GM06990 (cell line): ENCODE data around the gene KSR2.

Experiments
- DNase-seq: peaks from one replicate; pipeline ENCODE4 v3.0.0-alpha.2; 2011; ENCODE audit not compliant: insufficient read length; ENCODE audit errors: extremely low read depth
- H3K27me3 ChIP-seq: replicated peaks from 2 replicates; pipeline ENCODE4 v1.6.0; 2011; ENCODE audit warnings: low read length; ENCODE audit not compliant: control insufficient read depth, insufficient read depth
- H3K36me3 ChIP-seq: 2 replicates; pipeline ENCODE4 v1.5.1; 2011; ENCODE audit warnings: low read length; ENCODE audit not compliant: control insufficient read depth, insufficient read depth
- H3K4me3 ChIP-seq: replicated peaks from 2 replicates; pipeline ENCODE4 v1.5.1; 2011; ENCODE audit warnings: low read depth, mild to moderate bottlenecking, control low read depth, low read length
- TF ChIP-seq, protein P1 (sequence below): IDR thresholded peaks from 2 replicates; pipeline ENCODE4 v1.5.1; 2011; ENCODE audit warnings: low read length, control low read depth, mild to moderate bottlenecking, inconsistent platforms; ENCODE audit not compliant: insufficient read depth, poor library complexity, severe bottlenecking

The KSR2 gene

DNA sequence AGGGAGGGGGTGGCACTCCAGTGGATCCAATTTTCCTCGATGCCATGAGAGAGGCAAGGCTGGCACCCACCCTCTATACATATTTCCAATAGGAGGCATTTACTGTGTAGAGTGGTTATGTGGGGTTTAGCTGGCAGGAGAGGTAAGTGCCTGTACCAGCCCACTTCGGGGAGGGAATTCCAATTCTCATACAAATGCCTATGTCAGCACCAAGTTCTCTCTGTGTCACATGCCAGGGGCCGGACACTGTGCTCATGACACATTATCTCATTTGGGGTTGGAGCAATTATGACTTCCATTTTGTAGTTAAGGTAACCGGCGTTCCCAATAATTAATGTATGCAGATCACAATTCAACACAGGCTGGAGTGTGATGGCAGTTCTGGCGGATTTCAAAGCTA, 284.3 kb downstream of the KSR2 start:
- TF ChIP-seq, protein P1, sequence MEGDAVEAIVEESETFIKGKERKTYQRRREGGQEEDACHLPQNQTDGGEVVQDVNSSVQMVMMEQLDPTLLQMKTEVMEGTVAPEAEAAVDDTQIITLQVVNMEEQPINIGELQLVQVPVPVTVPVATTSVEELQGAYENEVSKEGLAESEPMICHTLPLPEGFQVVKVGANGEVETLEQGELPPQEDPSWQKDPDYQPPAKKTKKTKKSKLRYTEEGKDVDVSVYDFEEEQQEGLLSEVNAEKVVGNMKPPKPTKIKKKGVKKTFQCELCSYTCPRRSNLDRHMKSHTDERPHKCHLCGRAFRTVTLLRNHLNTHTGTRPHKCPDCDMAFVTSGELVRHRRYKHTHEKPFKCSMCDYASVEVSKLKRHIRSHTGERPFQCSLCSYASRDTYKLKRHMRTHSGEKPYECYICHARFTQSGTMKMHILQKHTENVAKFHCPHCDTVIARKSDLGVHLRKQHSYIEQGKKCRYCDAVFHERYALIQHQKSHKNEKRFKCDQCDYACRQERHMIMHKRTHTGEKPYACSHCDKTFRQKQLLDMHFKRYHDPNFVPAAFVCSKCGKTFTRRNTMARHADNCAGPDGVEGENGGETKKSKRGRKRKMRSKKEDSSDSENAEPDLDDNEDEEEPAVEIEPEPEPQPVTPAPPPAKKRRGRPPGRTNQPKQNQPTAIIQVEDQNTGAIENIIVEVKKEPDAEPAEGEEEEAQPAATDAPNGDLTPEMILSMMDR, result no peak
- Histone ChIP-seq H3K27me3 (no peaks in the 10 kb centered on the region), H3K36me3 (no peaks in the 10 kb centered on the region), H3K4me3 (no peak overlapping the region)
- no peak for DNase-seq

DNA sequence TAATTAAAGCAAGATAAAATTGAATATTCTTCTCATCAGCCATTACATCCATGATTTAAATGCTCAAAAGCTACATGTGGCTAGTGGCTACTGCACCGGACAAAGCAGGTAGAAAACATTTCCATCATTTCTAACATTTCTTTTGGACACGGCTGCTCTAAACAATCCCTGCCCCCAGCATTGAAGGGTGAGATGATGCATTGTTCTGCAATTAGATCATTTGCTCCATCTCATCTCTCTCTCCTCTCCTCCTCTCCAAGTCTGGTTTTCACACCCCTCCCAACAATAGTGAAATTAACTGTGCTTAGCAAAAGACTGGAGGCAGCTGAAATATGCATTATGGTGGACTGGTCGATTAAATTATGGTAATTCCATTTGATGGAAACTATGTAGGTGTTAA, 288.5 kb downstream of the KSR2 start:
- Histone ChIP-seq H3K36me3 (no peaks in the 10 kb centered on the region), H3K27me3 (0 out of 2 replicates have a peak, but pooled peaks cover 2% of the 10 kb centered on the region), H3K4me3 (no peak overlapping the region)
- DNase-seq, result no peak
- TF ChIP-seq, protein P1, result no peak

DNA sequence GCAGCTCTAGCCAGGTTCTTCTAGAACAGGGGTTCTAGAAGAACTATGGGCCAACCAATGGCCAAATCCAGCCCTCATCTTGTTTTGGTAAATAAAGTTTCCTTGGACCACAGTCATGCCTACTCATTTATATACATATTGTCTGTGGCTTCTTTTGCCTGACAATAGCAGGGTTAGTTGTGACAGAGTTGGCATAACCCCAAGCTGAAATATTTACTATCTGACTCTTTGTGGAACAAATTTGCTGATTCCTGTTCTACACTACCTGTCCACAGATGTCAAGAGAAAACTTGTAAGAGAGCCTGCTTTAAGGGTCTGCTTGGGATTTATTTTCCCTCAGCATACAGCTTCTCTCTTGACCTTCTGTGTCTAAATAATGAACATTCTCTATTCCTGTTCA, 289.0 kb downstream of the KSR2 start:
- Histone ChIP-seq H3K36me3 (no peaks in the 10 kb centered on the region), H3K4me3 (no peak overlapping the region), H3K27me3 (0 out of 2 replicates have a peak, but pooled peaks cover 2% of the 10 kb centered on the region)
- no peak for DNase-seq
- TF ChIP-seq, protein P1, result no peak

DNA sequence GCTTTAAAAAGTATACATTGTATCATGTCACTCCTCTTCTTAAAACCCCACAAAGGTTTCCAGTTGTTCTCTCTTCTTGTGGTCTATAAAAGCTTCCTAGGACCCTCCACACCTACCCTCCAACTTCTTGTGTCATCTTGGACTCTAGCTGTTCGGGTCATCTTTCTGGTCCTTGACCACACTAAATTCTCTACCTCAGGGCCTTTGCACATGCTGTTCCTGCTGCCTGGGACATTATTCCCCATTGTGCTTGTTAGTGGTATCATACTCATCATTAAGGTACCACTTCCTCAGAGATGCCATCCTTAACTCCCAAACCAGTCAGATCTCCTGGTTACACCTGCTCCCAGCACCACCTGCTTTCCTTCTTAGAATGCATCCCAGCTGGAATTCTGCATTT, 294.0 kb downstream of the KSR2 start:
- H3K4me3 ChIP-seq, result no peak overlapping the region
- TF ChIP-seq, protein P1, result no peak
- H3K27me3 ChIP-seq, result 0 out of 2 replicates have a peak, but pooled peaks cover 2% of the 10 kb centered on the region
- DNase-seq, result no peak
- H3K36me3 ChIP-seq, result no peaks in the 10 kb centered on the region

DNA sequence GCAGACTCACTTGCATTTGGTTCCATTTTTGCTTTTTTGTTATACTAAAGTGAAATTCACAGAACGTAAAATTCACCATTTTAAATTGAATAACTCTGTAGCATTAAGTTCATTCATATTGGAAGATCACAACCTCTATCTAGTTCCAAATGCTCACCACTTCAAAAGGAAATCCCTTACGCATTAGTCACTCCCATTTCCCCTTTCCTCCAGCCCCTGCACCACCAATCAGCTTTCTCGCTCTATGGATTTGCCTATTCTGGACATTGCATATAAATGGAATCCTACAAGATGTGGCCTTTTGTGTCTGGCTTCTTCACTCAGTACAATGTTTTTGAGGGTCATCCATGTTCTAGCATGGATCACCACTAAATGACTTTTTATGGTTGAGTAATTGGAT, 294.5 kb downstream of the KSR2 start:
- Histone ChIP-seq H3K27me3 (0 out of 2 replicates have a peak, but pooled peaks cover 2% of the 10 kb centered on the region), H3K36me3 (no peaks in the 10 kb centered on the region), H3K4me3 (no peak overlapping the region)
- TF ChIP-seq, protein P1, result no peak
- no peak for DNase-seq

DNA sequence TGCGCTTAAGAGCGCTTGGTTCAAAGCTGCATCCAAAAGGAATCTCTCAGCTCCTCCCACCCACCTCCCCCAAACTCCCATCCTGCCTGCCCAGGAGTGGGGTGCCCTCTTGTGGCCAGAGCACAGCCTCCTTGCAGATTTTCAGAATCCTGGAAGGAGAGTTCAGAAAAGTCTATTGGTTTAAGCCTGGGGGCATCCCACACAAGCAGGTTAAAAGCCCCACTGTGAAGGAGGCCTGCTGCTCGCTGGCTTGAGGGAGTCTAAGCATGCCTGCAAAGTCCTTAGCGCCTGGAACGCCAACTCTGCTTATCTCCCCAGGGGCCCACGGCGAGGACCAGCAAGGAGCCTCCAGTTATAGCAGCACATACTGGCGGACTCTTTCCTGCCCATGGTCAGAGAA, 297.1 kb downstream of the KSR2 start:
- TF ChIP-seq, protein P1, result peak; percentile 67

More for the DNA sequence above, 297.1 kb downstream of the KSR2 start:
- Histone ChIP-seq H3K27me3 (no peaks in the 10 kb centered on the region), H3K4me3 (no peak overlapping the region), H3K36me3 (no peaks in the 10 kb centered on the region)
- DNase-seq, result no peak
